HG03520 (cell line): Measurements from ENCODE around the gene SPINT4.
"Not testable (repeated sequence)": the region's sequence is repeated elsewhere in the genome, so short reads cannot be mapped to it uniquely, and the experiment has no call there.

Experiments used
- ATAC-seq: cut with Tn5 transposase; IDR thresholded peaks from one replicate; pipeline ENCODE4 v1.9.1; 2021; ENCODE audit warnings: mild to moderate bottlenecking, moderate library complexity; ENCODE audit not compliant: unreplicated experiment

SPINT4 gene

GRCh38 chr20:45722047-45722446 is at the start of gene SPINT4:
TSS of gene SPINT4 (plus strand) at chr20:45722347. CDS start at chr20:45722368, 21 bp downstream.
- no peak for ATAC-seq

GRCh38 chr20:45672765-45673164 is 49.4 kb upstream of the SPINT4 start:
- no peak for ATAC-seq

GRCh38 chr20:45679650-45680049 is 42.5 kb upstream of the SPINT4 start:
- ATAC-seq: no peak

GRCh38 chr20:45685896-45686295 is 36.3 kb upstream of the SPINT4 start:
- no peak for ATAC-seq

GRCh38 chr20:45693346-45693745 is 28.8 kb upstream of the SPINT4 start:
- ATAC-seq: not testable (repeated sequence)

- ATAC-seq: no peak
Observed at GRCh38 chr20:45695496-45695895, 26.7 kb upstream of the SPINT4 start.

GRCh38 chr20:45701104-45701503 is 21.0 kb upstream of the SPINT4 start:
- no peak for ATAC-seq

- ATAC-seq: no peak
Observed at GRCh38 chr20:45701873-45702272, 20.3 kb upstream of the SPINT4 start, which contains the start of gene WFDC13. TSS of gene WFDC13 (plus strand) at chr20:45702038. CDS start at chr20:45702124, 86 bp downstream.

GRCh38 chr20:45704969-45705637 is 17.0 kb upstream of the SPINT4 start, which contains the start of gene WFDC10B:
TSS of gene WFDC10B (minus strand) at chr20:45705019. CDS start at chr20:45685992, 19,027 bp downstream.
- no peak for ATAC-seq

- not testable (repeated sequence) for ATAC-seq
Observed at GRCh38 chr20:45716141-45716688, 5.9 kb upstream of the SPINT4 start.

- no peak for ATAC-seq
Observed at GRCh38 chr20:45725134-45725533, 3.0 kb downstream of the SPINT4 start.

- no peak for ATAC-seq
Observed at GRCh38 chr20:45727044-45727443, 4.9 kb downstream of the SPINT4 start.

GRCh38 chr20:45732199-45732598 is 10.1 kb downstream of the SPINT4 start:
- ATAC-seq: no peak

- no peak for ATAC-seq
Observed at GRCh38 chr20:45735552-45735951, 13.4 kb downstream of the SPINT4 start.

- ATAC-seq: no peak
Observed at GRCh38 chr20:45735988-45736387, 13.8 kb downstream of the SPINT4 start.

GRCh38 chr20:45742596-45742995 is 20.4 kb downstream of the SPINT4 start:
- no peak for ATAC-seq

GRCh38 chr20:45745015-45745414 is 22.9 kb downstream of the SPINT4 start:
- ATAC-seq: no peak

- no peak for ATAC-seq
Observed at GRCh38 chr20:45751721-45752120, 29.6 kb downstream of the SPINT4 start.

- no peak for ATAC-seq
Observed at GRCh38 chr20:45752746-45753145, 30.6 kb downstream of the SPINT4 start.

GRCh38 chr20:45758096-45758495 is 35.9 kb downstream of the SPINT4 start:
- ATAC-seq: no peak

- not testable (repeated sequence) for ATAC-seq
Observed at GRCh38 chr20:45759921-45760320, 37.8 kb downstream of the SPINT4 start.

GRCh38 chr20:45761966-45762365 is 39.8 kb downstream of the SPINT4 start:
- not testable (repeated sequence) for ATAC-seq
